ENCODE measurements around the gene GATB.

The GATB gene

GRCh38 chr4:151681085-151681484, 79.7 kb downstream of the GATB start:
- H3K9me2 ChIP-seq (ENCODE audit: low read depth, low read length), result no peaks in the 10 kb centered on the region
- H3K27me3 ChIP-seq (ENCODE audit: insufficient read depth, low read length), result no peaks in the 10 kb centered on the region
- no peak overlapping the region for H3K9ac ChIP-seq (ENCODE audit: low read length)
- H3K36me3 ChIP-seq (ENCODE audit: insufficient read depth, low read length), result no peaks in the 10 kb centered on the region
- H3K9me3 ChIP-seq (ENCODE audit: low read length), result no peaks in the 10 kb centered on the region
- H3K4me2 ChIP-seq (ENCODE audit: low read length), result no peak overlapping the region
- H3K27ac ChIP-seq (ENCODE audit: low read depth, low read length, poor library complexity, severe bottlenecking), result no peak overlapping the region
- no peak overlapping the region for H3K4me3 ChIP-seq (ENCODE audit: low read depth, low read length, poor library complexity, severe bottlenecking)
- no peaks in the 10 kb centered on the region for H3K79me2 ChIP-seq (ENCODE audit: insufficient read depth, low read length)
- no peaks in the 10 kb centered on the region for H3K4me1 ChIP-seq (ENCODE audit: insufficient read depth, low read length, severe bottlenecking)
- TF ChIP-seq EZH2 (IDR thresholded peaks at IDR 0.05; ENCODE audit: borderline replicate concordance, low read length), result no peak
- TF ChIP-seq, protein P1, sequence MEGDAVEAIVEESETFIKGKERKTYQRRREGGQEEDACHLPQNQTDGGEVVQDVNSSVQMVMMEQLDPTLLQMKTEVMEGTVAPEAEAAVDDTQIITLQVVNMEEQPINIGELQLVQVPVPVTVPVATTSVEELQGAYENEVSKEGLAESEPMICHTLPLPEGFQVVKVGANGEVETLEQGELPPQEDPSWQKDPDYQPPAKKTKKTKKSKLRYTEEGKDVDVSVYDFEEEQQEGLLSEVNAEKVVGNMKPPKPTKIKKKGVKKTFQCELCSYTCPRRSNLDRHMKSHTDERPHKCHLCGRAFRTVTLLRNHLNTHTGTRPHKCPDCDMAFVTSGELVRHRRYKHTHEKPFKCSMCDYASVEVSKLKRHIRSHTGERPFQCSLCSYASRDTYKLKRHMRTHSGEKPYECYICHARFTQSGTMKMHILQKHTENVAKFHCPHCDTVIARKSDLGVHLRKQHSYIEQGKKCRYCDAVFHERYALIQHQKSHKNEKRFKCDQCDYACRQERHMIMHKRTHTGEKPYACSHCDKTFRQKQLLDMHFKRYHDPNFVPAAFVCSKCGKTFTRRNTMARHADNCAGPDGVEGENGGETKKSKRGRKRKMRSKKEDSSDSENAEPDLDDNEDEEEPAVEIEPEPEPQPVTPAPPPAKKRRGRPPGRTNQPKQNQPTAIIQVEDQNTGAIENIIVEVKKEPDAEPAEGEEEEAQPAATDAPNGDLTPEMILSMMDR (IDR thresholded peaks at IDR 0.05; ENCODE audit: low read length), result no peak
- H4K20me1 ChIP-seq (ENCODE audit: insufficient read depth, low read length), result no peaks in the 10 kb centered on the region
- no peak overlapping the region for H2AFZ ChIP-seq (ENCODE audit: low read length)
- no peaks in the 10 kb centered on the region for H3F3A ChIP-seq (ENCODE audit: insufficient read depth, low read length)

- Histone ChIP-seq H3K36me3 (ENCODE audit: insufficient read depth, low read length) (no peaks in the 10 kb centered on the region), H3K9me2 (ENCODE audit: low read depth, low read length) (no peaks in the 10 kb centered on the region), H3K27ac (ENCODE audit: low read depth, low read length, poor library complexity, severe bottlenecking) (no peak overlapping the region), H3K4me3 (ENCODE audit: low read depth, low read length, poor library complexity, severe bottlenecking) (no peak overlapping the region), H3K4me2 (ENCODE audit: low read length) (no peak overlapping the region), H3F3A (ENCODE audit: insufficient read depth, low read length) (no peaks in the 10 kb centered on the region), H3K9me3 (ENCODE audit: low read length) (no peaks in the 10 kb centered on the region), H3K9ac (ENCODE audit: low read length) (no peak overlapping the region), H3K4me1 (ENCODE audit: insufficient read depth, low read length, severe bottlenecking) (no peaks in the 10 kb centered on the region), H2AFZ (ENCODE audit: low read length) (no peak overlapping the region), H4K20me1 (ENCODE audit: insufficient read depth, low read length) (no peaks in the 10 kb centered on the region), H3K79me2 (ENCODE audit: insufficient read depth, low read length) (no peaks in the 10 kb centered on the region), H3K27me3 (ENCODE audit: insufficient read depth, low read length) (no peaks in the 10 kb centered on the region)
- TF ChIP-seq, protein P1 (IDR thresholded peaks at IDR 0.05; ENCODE audit: low read length), result no peak
Measured at GRCh38 chr4:151679231-151679630, 81.6 kb downstream of the GATB start.

GRCh38 chr4:151678048-151678872, 82.5 kb downstream of the GATB start:
- TF ChIP-seq EZH2 (IDR thresholded peaks at IDR 0.05; ENCODE audit: borderline replicate concordance, low read length), result no peak
- TF ChIP-seq, protein P1 (IDR thresholded peaks at IDR 0.05; ENCODE audit: low read length), result no peak
- no peak overlapping the region for H3K4me2 ChIP-seq (ENCODE audit: low read length)
- H3K4me1 ChIP-seq (ENCODE audit: insufficient read depth, low read length, severe bottlenecking), result no peaks in the 10 kb centered on the region
- no peaks in the 10 kb centered on the region for H3K36me3 ChIP-seq (ENCODE audit: insufficient read depth, low read length)
- H3K9ac ChIP-seq (ENCODE audit: low read length), result no peak overlapping the region
- H2AFZ ChIP-seq (ENCODE audit: low read length), result no peak overlapping the region
- no peak overlapping the region for H3K4me3 ChIP-seq (ENCODE audit: low read depth, low read length, poor library complexity, severe bottlenecking)
- no peaks in the 10 kb centered on the region for H3K27me3 ChIP-seq (ENCODE audit: insufficient read depth, low read length)
- no peaks in the 10 kb centered on the region for H3K9me2 ChIP-seq (ENCODE audit: low read depth, low read length)
- no peak overlapping the region for H3K27ac ChIP-seq (ENCODE audit: low read depth, low read length, poor library complexity, severe bottlenecking)
- no peaks in the 10 kb centered on the region for H4K20me1 ChIP-seq (ENCODE audit: insufficient read depth, low read length)
- no peaks in the 10 kb centered on the region for H3K9me3 ChIP-seq (ENCODE audit: low read length)
- H3K79me2 ChIP-seq (ENCODE audit: insufficient read depth, low read length), result no peaks in the 10 kb centered on the region
- no peaks in the 10 kb centered on the region for H3F3A ChIP-seq (ENCODE audit: insufficient read depth, low read length)
